PFSK-1 (cell line): ENCODE data around the gene ZDHHC16.

ENCODE experiments used
- FOXP2 ChIP-seq: optimal IDR thresholded peaks from 2 replicates; pipeline ENCODE3; 2011; ENCODE audit warnings: borderline replicate concordance, control low read depth, inconsistent platforms; ENCODE audit not compliant: insufficient read depth; ENCODE audit errors: extremely low read length, extremely low read depth
- POLR2AphosphoS5 ChIP-seq: IDR thresholded peaks from 2 replicates; pipeline ENCODE4 v1.6.1; 2012; ENCODE audit warnings: low read depth, mild to moderate bottlenecking, control low read depth, low read length, moderate library complexity
- SIN3A ChIP-seq: IDR thresholded peaks from 2 replicates; pipeline ENCODE4 v1.6.1; 2012; ENCODE audit warnings: mild to moderate bottlenecking, low read length, moderate library complexity, borderline replicate concordance; ENCODE audit not compliant: insufficient read depth
- TAF1 ChIP-seq: IDR thresholded peaks from 2 replicates; pipeline ENCODE4 v1.6.1; 2012; ENCODE audit warnings: low read length, control low read depth, borderline replicate concordance; ENCODE audit not compliant: insufficient read depth
- TF ChIP-seq, protein P1 (sequence below), 2 experiments: IDR thresholded peaks; 2 replicates each; pipeline versions ENCODE4 v1.6.1 to v1.8.0; 2011 to 2012; ENCODE audit warnings: low read depth in 2 of 2, low read length in 2 of 2, control low read depth in 1 of 2, inconsistent platforms in 1 of 2, mild to moderate bottlenecking in 1 of 2, moderate library complexity in 1 of 2; ENCODE audit not compliant: insufficient read depth in 1 of 2

Gene ZDHHC16

DNA sequence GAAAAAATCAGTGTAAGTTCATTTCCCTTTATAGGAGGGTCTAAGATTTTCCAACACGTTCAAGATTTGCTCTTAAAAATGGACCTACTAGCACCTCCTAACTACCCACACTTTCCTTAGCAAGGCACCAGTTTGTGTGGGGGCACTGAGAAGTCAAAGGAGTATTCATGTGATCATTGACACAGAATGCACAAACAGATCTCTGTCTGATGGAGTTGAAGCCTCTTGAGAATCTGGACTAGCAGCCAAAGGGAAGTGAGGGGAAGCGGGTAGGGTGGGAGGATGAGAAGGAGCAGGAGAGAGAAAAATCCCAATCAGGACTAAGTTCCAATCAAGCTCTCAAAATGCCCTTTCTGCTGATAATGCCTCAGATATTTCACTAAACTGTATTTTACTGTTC, 48.2 kb downstream of the ZDHHC16 start:
- no peak for TF ChIP-seq SIN3A
- no peak for TF ChIP-seq TAF1
- TF ChIP-seq, protein P1, sequence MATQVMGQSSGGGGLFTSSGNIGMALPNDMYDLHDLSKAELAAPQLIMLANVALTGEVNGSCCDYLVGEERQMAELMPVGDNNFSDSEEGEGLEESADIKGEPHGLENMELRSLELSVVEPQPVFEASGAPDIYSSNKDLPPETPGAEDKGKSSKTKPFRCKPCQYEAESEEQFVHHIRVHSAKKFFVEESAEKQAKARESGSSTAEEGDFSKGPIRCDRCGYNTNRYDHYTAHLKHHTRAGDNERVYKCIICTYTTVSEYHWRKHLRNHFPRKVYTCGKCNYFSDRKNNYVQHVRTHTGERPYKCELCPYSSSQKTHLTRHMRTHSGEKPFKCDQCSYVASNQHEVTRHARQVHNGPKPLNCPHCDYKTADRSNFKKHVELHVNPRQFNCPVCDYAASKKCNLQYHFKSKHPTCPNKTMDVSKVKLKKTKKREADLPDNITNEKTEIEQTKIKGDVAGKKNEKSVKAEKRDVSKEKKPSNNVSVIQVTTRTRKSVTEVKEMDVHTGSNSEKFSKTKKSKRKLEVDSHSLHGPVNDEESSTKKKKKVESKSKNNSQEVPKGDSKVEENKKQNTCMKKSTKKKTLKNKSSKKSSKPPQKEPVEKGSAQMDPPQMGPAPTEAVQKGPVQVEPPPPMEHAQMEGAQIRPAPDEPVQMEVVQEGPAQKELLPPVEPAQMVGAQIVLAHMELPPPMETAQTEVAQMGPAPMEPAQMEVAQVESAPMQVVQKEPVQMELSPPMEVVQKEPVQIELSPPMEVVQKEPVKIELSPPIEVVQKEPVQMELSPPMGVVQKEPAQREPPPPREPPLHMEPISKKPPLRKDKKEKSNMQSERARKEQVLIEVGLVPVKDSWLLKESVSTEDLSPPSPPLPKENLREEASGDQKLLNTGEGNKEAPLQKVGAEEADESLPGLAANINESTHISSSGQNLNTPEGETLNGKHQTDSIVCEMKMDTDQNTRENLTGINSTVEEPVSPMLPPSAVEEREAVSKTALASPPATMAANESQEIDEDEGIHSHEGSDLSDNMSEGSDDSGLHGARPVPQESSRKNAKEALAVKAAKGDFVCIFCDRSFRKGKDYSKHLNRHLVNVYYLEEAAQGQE (IDR thresholded peaks at IDR 0.05; ENCODE audit: insufficient read depth in 1 of 2, low read depth in 2 of 2, low read length in 2 of 2): no peak
- no peak for TF ChIP-seq POLR2AphosphoS5

DNA sequence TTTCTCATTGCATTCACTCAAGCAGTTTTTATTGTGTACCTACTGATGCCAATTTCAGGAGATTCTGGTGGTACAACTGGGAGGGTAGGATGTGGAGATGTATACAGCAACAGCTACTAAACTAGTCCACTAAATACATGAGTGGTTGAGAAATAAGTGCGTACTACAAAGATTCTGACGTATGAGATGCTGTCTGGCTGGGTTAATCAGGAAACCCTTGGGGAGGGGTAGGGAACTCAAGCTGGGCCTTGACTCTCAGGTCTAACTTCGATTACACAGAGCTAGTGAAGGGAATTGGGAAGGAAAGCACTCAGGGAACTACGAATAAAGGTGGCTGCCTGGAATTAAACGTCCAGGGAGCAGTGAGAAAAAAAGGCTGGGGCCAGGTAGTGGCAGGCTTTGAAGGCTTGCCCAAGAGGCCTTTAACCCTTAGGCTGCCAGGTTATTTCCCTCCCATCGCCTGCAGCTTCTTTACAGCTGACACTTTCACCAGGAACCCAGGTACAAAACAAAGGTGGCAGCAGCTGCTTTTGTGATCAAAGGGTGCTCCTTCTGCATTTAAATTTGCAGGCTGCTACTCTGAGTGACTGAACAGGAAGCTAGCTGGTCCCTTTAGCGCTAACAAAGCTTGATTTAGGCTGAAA, 49.0 kb downstream of the ZDHHC16 start:
- no peak for TF ChIP-seq POLR2AphosphoS5
- TF ChIP-seq FOXP2: no peak
- TF ChIP-seq, protein P1 (IDR thresholded peaks at IDR 0.05; ENCODE audit: insufficient read depth in 1 of 2, low read depth in 2 of 2, low read length in 2 of 2): no peak
- no peak for TF ChIP-seq TAF1
- no peak for TF ChIP-seq SIN3A

DNA sequence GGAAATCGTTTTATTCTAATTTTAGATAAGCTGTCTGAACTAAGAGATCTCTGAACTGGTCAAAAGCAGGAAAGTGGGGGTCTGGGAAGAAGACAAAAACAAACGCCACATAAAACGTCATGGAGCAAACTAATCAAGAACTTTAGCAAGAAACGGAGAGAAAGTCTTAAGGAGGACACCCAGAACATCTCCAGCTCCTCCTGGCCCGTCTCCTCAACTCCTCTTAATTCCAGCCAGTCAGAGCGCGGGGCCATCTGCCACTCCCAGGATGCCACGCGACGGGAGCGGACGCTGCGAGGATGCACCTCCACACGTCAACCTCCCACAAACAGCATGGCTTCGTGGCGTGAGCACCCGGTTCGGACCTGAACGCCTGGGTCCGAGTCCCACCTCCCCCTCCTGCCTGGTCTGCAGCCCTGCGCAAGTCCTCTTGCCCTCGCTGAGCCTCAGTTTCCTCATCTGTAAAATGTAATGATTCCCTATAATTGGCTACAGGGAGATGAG, 51.6 kb downstream of the ZDHHC16 start:
- TF ChIP-seq TAF1 (peak; percentile 50; the same call in 1 of the 2 replicates), FOXP2 (peak; percentile 85), POLR2AphosphoS5 (peak; percentile 60; the same call in 1 of the 2 replicates)
- TF ChIP-seq, protein P1 (IDR thresholded peaks at IDR 0.05; ENCODE audit: insufficient read depth in 1 of 2, low read depth in 2 of 2, low read length in 2 of 2): no peak

DNA sequence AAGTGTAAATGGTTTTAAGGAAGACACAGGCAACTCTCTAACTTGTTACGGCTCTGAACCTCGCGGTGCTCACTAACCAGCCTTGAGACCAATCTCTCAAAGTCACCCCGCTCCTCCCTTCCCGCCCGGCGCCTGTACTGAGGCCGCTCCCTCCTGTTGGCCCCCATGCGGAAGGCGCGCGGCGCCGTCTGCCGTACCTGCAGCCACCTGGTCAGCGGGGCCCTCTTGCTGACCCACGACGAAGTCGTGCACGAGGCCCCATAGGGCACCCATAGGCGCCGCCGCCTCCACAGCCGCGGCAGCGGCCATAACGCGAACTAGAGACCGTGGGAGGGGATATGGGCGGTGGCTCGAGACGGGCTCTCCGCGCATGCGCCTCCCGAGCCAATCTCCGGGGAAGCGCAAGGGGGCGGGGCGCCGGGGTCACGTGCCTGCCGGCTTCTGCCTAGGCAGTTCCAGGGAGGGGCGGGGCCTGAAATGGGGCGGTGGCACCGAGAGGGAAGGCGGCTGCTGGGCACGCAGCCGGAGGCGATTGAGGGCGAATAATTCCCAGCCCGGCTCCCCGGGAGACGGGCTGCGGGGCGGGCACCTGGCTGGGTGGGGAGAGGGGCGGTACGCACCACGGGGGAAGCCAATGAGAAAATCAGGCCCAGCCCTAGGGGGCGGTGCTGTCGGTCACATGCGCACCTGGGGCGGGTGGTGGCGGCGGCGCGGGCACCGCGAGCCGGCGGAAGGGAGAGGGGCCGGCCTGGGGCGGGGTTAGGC, 52.3 kb downstream of the ZDHHC16 start, which contains the start of gene MMS19:
Gene MMS19, minus strand, starts transcription at position 347 of the 765 bp plus-strand sequence. Its CDS starts 38 bp downstream, at position 309.
- no peak; the same call in none of the 2 replicates for TF ChIP-seq POLR2AphosphoS5
- peak; percentile 36 for TF ChIP-seq FOXP2
- TF ChIP-seq TAF1: 0 out of 2 replicates have a peak, but pooled peaks have one; percentile 15
- TF ChIP-seq, protein P1 (IDR thresholded peaks at IDR 0.05; ENCODE audit: insufficient read depth in 1 of 2, low read depth in 2 of 2, low read length in 2 of 2): no peak
- no peak; the same call in 1 of the 2 replicates for TF ChIP-seq SIN3A
